HL-60/S4 (cell line): ENCODE results near the gene TSHZ1.

ENCODE experiments used
- in situ Hi-C: fragments of 300-500 bp; cut with MboI; formaldehyde crosslinking; loops from 2 replicates; pipeline ENCODE4 v1.14.3; 2022; ENCODE audit warnings: low sequenced_read_pairs

The TSHZ1 gene

DNA sequence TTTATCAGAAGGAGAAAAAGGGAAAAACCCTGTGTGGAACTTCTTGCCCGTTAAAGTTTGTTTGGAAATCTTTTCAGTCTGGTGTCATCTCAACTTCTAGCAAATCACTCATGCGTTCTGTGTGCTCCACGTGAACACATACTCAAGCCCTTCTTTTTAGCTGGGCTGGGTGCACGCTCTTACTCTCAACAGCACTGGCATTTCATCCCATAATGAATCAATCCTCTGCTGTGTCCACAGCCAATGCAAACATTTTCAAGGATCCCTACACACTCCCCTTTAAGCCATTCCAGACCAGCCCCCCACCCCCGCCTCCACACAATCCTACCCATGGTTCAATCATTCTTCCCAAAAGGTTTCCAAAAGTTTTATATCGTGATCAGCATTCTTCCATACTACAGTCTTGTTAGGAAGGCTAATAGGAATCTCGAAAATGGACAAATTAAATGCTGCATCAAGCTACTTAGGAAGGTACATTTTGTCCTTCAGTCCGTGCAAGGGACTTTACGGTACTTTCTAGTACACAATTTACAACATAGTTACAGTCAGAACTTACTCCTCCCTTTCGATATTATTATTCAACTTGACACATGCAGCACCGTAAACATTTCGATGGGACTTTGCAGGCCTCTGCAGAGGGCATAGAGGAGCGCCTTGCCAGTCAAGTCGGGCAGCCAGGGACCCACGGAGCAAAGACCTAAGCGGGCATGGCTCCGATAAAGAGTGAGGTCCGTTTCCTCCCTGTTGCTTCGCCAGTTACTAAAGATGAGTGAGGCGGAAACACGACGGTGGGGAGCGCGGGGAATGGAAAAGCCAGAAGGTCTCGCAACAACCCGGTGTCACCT, 3.1 kb upstream of the TSHZ1 start:
- in situ Hi-C loops = no loop called here

DNA sequence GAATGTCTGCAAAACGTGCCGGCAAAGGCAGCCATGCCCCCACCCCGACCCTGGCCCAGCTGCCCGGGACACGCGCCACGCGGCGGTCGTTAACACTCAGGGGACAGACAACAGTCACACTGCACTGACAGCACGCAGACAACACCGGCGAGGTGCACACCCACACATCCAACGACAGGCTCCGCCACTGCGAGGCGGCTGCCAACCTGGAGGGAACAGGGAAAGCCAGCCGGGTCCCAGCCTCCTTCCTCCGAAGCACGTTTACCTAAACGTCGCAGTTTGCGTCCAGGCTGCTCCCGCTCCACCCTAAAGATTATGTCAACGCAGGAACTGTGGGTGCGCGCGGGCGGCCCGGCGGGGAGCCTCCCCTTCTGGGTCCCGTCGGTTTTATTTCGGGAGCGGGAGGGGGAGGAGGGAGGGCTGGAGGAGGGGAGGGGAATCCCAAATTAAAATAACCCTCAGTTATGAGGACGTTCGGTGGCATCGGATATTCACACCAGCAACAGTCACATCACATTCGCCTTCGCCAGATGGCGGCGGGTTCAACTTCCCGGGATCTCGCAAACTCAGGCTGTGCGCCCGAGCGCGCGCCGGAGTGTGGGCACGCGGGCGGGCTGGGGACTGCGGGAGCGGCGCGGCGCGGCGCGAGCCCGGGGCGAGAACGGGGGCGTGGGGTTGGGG, 2.3 kb upstream of the TSHZ1 start:
- in situ Hi-C loops = no loop called here

DNA sequence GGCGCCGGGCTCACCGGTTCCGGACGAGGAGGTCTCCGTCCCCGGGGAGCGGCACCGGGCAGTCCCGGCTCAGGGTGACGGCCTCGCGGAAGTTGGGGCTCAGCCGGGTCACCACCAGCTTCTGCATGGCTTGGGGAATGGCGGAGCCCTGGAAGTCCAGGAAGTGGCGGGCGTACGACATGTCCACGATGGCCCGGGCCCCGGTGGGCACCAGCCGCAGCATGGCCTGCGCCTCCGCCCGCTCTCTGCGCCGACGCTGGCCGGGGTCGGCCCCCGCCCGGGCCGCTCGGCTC, 1.8 kb upstream of the TSHZ1 start:
- in situ Hi-C loops = no loop called here

GRCh38 chr18:75209129-75209950, 1.3 kb upstream of the TSHZ1 start, which contains the start of gene PTGR3:
TSS of gene PTGR3 (minus strand) at chr18:75209139. CDS start at chr18:75209058, 81 bp downstream.
- in situ Hi-C loops = no loop called here

- in situ Hi-C loops = no loop called here
Observed at GRCh38 chr18:75209951-75210258, 692 bp upstream of the TSHZ1 start.

DNA sequence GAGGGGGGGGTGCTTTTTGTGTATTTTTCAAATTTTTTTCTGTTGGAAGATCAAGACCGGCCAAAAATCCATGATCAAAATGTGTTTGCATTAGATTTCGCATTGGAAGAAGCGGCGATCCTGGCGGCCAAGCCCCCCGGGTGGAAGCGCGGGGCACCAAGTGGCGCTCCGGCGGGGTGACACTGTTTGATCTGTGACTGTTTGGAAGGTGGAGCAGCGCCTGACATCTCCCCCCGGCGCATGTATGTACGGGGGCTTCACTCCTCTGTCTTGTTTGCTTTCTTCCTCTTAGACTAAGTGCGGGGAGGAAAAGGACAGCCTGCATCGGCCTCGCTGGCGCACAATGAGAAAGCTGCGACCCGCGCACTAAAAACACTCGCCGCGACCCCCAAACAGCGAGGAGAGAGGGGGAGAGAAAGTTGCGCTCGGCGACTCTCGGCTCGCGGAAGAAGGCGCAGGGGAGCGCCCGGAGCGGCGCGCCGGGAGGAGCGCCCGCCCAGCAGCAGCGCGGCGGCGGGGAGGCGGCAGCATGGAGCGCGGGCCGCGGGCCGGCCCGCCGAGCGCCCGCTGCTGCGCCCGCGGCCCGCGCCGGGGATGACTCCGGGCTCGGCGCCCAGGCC, 515 bp downstream of the TSHZ1 start:
- in situ Hi-C loops = no loop called here

GRCh38 chr18:75211626-75211952, 992 bp downstream of the TSHZ1 start:
- in situ Hi-C loops = no loop called here

- in situ Hi-C loops = no loop called here
Observed at GRCh38 chr18:75211953-75212750, 1.6 kb downstream of the TSHZ1 start.

- in situ Hi-C loops = no loop called here
Observed at GRCh38 chr18:75212751-75213090, 2.1 kb downstream of the TSHZ1 start.

DNA sequence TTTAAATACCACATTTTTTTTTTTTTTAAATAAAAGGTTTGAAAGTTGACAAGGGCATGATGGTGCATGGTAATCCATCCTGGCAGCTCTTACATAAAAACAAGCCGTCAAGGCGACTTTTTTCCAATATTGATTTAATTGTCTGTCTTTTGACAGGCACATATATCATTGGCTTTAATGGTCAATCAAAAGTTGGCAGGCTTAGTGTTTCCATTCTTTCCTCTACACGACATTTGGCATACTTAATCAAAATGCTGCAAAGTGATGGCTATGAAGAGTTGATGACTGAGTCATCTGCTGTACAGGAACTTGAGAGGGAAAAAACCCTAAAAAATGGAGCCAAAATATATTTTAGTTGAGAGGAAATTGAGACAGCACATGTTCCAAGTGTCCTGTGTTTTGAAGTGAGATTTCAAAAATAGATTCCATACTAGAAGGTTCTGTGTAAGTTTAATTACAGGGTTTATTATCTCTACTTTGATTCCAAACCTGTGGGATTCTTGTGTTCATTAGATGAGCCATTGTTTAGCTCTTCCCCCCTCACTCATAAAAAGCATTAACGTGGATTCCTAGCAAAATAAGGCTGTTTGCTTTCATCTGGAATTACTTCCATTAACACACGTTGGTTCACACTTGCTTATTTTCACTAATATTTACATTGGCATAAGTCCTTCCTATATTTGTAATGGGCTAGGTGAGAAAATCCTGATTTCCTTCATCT, 3.2 kb downstream of the TSHZ1 start:
- in situ Hi-C loops = no loop called here

DNA sequence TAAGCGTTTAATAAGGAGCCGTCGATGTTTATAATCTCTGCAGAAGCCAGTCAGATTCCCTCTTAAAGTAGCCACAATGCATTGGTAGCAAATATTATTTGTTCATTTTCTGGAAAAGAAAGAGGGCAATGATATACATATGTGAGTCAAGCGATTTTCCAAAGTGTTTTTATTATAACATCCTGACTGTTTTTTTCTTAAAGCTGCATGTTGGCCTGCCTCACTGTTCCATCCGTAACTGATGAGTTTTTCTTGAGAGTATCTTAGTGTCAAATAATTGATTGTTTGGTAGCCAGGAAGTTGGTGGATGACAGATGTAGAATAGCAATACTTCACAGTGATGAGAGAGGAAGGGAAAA, 3.7 kb downstream of the TSHZ1 start:
- in situ Hi-C loops = no loop called here

- in situ Hi-C loops = no loop called here
Observed at GRCh38 chr18:75214766-75215510, 4.3 kb downstream of the TSHZ1 start.

DNA sequence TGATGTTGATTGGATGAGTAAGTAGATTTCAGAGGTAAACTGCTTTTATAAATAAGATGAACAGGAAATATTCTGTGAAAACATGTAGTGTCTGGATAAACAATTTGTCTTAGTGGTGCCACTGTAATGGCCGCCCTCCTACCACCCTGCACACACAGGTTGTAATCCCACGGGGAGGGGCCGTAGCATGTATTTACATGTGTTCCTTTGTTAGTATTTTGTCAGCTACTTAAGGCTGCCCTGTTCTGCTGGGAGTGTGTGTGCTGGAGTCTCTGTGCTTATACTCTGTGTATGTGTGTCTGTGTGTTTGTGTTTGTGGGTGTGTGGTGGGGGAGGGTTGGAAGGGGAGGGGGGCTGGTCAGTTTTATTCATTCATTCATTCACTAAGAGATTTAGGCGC, 5.1 kb downstream of the TSHZ1 start:
- in situ Hi-C loops = no loop called here

DNA sequence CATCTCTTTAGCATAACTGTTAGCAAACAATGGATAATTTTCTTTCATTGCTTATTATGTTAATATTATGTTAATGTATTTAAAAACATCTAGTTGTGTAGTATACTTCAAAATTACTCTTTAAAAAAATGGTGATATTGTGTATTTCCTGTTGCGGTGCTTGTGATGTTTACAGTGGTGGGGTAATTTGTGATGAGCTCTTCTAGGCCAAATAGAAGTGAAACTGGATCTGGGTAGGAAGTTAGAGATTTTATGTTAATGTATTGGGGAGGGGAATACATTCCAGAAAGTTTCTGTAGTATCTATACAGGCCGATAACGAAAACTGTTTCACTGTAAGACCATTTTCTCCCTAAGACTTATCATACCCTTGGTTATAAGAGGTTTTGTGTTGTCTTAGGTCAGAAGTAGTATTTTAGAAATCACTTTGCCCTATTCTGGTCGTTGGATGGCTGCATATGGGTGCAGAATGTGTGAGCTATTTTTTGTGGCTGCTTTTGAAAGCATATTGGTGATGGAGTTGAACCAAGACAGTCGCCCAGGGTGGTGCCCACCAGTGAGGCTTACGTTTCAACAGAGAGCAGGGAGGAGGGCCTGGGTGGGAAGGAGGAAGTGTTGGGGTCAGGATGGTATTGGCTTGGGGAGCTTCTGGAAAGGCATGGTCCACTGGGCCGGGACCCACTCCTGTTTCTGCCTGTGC, 5.8 kb downstream of the TSHZ1 start:
- in situ Hi-C loops = no loop called here

GRCh38 chr18:75216911-75217689, 6.5 kb downstream of the TSHZ1 start:
- in situ Hi-C loops = no loop called here

- in situ Hi-C loops = no loop called here
Observed at GRCh38 chr18:75218065-75218923, 7.7 kb downstream of the TSHZ1 start.

GRCh38 chr18:75219745-75220375, 9.3 kb downstream of the TSHZ1 start:
- in situ Hi-C loops = no loop called here
